GM12892 (cell line): Measurements from ENCODE around the gene TNNC1.
A peak's percentile ranks its signal among the peaks of the same experiment; 100 is the strongest.

ENCODE experiments used
- DNase-seq: peaks from one replicate; pipeline ENCODE4 v3.0.0; 2011; ENCODE audit not compliant: insufficient read length
- FAIRE-seq: peaks from 2 replicates; lab custom pipeline; 2011; peaks lifted over from hg19 to GRCh38; lab: Jason Lieb, UNC
- POLR2A ChIP-seq: IDR thresholded peaks from 2 replicates; pipeline ENCODE4 v1.6.1; 2011; ENCODE audit warnings: low read depth, low read length, control low read depth
- POLR2AphosphoS5 ChIP-seq: IDR thresholded peaks from 2 replicates; pipeline ENCODE4 v1.6.1; 2011; ENCODE audit warnings: low read depth, low read length, control low read depth
- TAF1 ChIP-seq: IDR thresholded peaks from 2 replicates; pipeline ENCODE4 v1.6.1; 2011; ENCODE audit warnings: low read depth, mild to moderate bottlenecking, control low read depth, low read length, borderline replicate concordance

TNNC1 gene

GRCh38 chr3:52429779-52430415, 23.9 kb downstream of the TNNC1 start:
- FAIRE-seq (no peak), DNase-seq (no peak)
- TF ChIP-seq TAF1 (no peak), POLR2AphosphoS5 (no peak), POLR2A (no peak)

GRCh38 chr3:52429031-52429430, 24.8 kb downstream of the TNNC1 start:
- no peak for DNase-seq
- FAIRE-seq: no peak
- TF ChIP-seq POLR2AphosphoS5 (no peak), POLR2A (no peak), TAF1 (no peak)

GRCh38 chr3:52428151-52429005, 25.5 kb downstream of the TNNC1 start:
- TF ChIP-seq POLR2A: no peak
- no peak for TF ChIP-seq POLR2AphosphoS5
- TF ChIP-seq TAF1: no peak
- FAIRE-seq (peak; percentile 73), DNase-seq (no peak)

- FAIRE-seq: no peak
- TF ChIP-seq POLR2AphosphoS5: no peak
- no peak for TF ChIP-seq TAF1
- no peak for TF ChIP-seq POLR2A
- DNase-seq: no peak
Measured at GRCh38 chr3:52423173-52423572, 30.7 kb downstream of the TNNC1 start.

- FAIRE-seq: no peak
- no peak for TF ChIP-seq POLR2A
- no peak for TF ChIP-seq TAF1
- TF ChIP-seq POLR2AphosphoS5: no peak
- DNase-seq: no peak
Measured at GRCh38 chr3:52422669-52423068, 31.2 kb downstream of the TNNC1 start.

- DNase-seq (no peak), FAIRE-seq (no peak)
- TF ChIP-seq TAF1 (no peak), POLR2AphosphoS5 (no peak), POLR2A (no peak)
Measured at GRCh38 chr3:52420388-52420787, 33.5 kb downstream of the TNNC1 start.

GRCh38 chr3:52415800-52416199, 38.0 kb downstream of the TNNC1 start:
- FAIRE-seq (no peak), DNase-seq (no peak)
- TF ChIP-seq TAF1: no peak

GRCh38 chr3:52408466-52408865, 45.4 kb downstream of the TNNC1 start:
- TF ChIP-seq TAF1 (no peak), POLR2A (no peak), POLR2AphosphoS5 (no peak)
- DNase-seq (no peak), FAIRE-seq (no peak)

- DNase-seq (no peak), FAIRE-seq (no peak)
- TF ChIP-seq TAF1 (no peak), POLR2AphosphoS5 (no peak), POLR2A (no peak)
Measured at GRCh38 chr3:52407779-52408178, 46.1 kb downstream of the TNNC1 start.

GRCh38 chr3:52406791-52407510, 46.9 kb downstream of the TNNC1 start:
- FAIRE-seq: no peak
- no peak for DNase-seq
- TF ChIP-seq POLR2A (no peak), POLR2AphosphoS5 (no peak), TAF1 (no peak)

GRCh38 chr3:52406231-52406661, 47.6 kb downstream of the TNNC1 start:
- TF ChIP-seq POLR2A: no peak
- TF ChIP-seq POLR2AphosphoS5: no peak
- no peak for TF ChIP-seq TAF1
- no peak for FAIRE-seq
- DNase-seq: no peak

GRCh38 chr3:52405601-52406110, 48.2 kb downstream of the TNNC1 start:
- no peak for DNase-seq
- no peak for FAIRE-seq
- no peak for TF ChIP-seq POLR2AphosphoS5
- TF ChIP-seq TAF1: no peak
- no peak for TF ChIP-seq POLR2A
